ENCODE data around the gene GNAQ.

- TF ChIP-seq CTCF (IDR thresholded peaks at IDR 0.05) (no peak), CBFB (CRISPR knock-in tag; IDR thresholded peaks at IDR 0.05; ENCODE audit: low read depth) (no peak), CREM (CRISPR knock-in tag; IDR thresholded peaks at IDR 0.05) (no peak)
These were observed 148.5 kb downstream of the GNAQ start for GRCh38 chr9:77883133-77883532.

All from WTC11 (cell line).